Endothelial cell of umbilical vein (primary cell): ENCODE data around the gene OR10G3. TPM values are rescaled to one million over a fixed set of nuclear protein-coding genes. Genes with fewer than 3 reads are reported as not detected.

Experiments
- BruUV-seq: library from RNA; stranded (reverse); fragments of 400-500 nt; replicated peaks from 2 replicates; lab custom pipeline; 2021; lab: Mats Ljungman, UMichigan
- CTCF ChIA-PET: fragments of 300-600, 350-600 bp; sonication (Branson Sonifier 250); formaldehyde crosslinking; loops from one replicate; lab custom pipeline; 2021; ENCODE audit warnings: antibody characterized with exemption, inconsistent platforms; lab: Charles Lee
- POLR2A ChIA-PET: fragments of 300-600, 350-600 bp; sonication (Branson Sonifier 250); formaldehyde crosslinking; loops from one replicate; lab custom pipeline; 2021; ENCODE audit warnings: antibody characterized with exemption, inconsistent platforms; lab: Charles Lee
- DNase-seq: peaks from one replicate; pipeline ENCODE4 v3.0.0-alpha.2; 2011; ENCODE audit warnings: low read depth, low spot score
- FAIRE-seq: peaks from 2 replicates; lab custom pipeline; 2011; peaks lifted over from hg19 to GRCh38; lab: Jason Lieb, UNC
- H2AFZ ChIP-seq: 2 replicates; pipeline ENCODE4 v1.6.0; 2012; ENCODE audit warnings: low read depth, low read length, control low read depth, inconsistent platforms
- H3K27ac ChIP-seq: 2 replicates; pipeline ENCODE4 v1.5.1; 2011; ENCODE audit warnings: low read depth, mild to moderate bottlenecking, control low read depth, low read length, moderate library complexity; ENCODE audit not compliant: insufficient read depth
- H3K27me3 ChIP-seq, 2 experiments: 2 replicates each; pipeline versions ENCODE4 v1.6.0 to v1.6.1; 2011; ENCODE audit warnings: low read length in 2 of 2, mixed read lengths in 1 of 2; ENCODE audit not compliant: control insufficient read depth in 2 of 2, insufficient read depth in 2 of 2
- H3K36me3 ChIP-seq, 2 experiments: 2 replicates in 1 of 2; 3 replicates in 1 of 2; pipeline ENCODE4 v1.5.1; 2011; ENCODE audit warnings: low read length in 2 of 2, mild to moderate bottlenecking in 1 of 2, moderate library complexity in 1 of 2; ENCODE audit not compliant: control insufficient read depth in 2 of 2, insufficient read depth in 2 of 2; ENCODE audit errors: extremely low read depth in 1 of 2
- H3K4me1 ChIP-seq: 3 replicates; pipeline ENCODE4 v1.5.1; 2011; ENCODE audit warnings: mild to moderate bottlenecking, low read length; ENCODE audit not compliant: control insufficient read depth, insufficient read depth; ENCODE audit errors: extremely low read depth
- H3K4me2 ChIP-seq: 2 replicates; pipeline ENCODE4 v1.6.1; 2011; ENCODE audit warnings: low read length, control low read depth, mixed read lengths; ENCODE audit not compliant: insufficient read depth
- H3K4me3 ChIP-seq, 3 experiments: fragments of 200-600 bp in 1 of 3; sonication (generic), shearing (Covaris generic) in 1 of 3; replicated peaks in 1 of 3; 2 replicates each; pipeline ENCODE4 v1.5.1; 2011 to 2016; ENCODE audit warnings: control low read depth in 3 of 3, low read length in 3 of 3, mild to moderate bottlenecking in 2 of 3, inconsistent platforms in 1 of 3, low read depth in 1 of 3, moderate library complexity in 1 of 3; ENCODE audit not compliant: insufficient read depth in 1 of 3
- H3K79me2 ChIP-seq: 2 replicates; pipeline ENCODE4 v1.6.0; 2012; ENCODE audit warnings: low read length, inconsistent platforms; ENCODE audit not compliant: control insufficient read depth, insufficient read depth
- H3K9ac ChIP-seq: replicated peaks from 2 replicates; pipeline ENCODE3; 2011; ENCODE audit warnings: low read length, control low read depth; ENCODE audit not compliant: insufficient read depth; ENCODE audit errors: extremely low read depth
- H3K9me1 ChIP-seq: replicated peaks from 3 replicates; pipeline ENCODE4 v1.6.0; 2011; ENCODE audit warnings: mild to moderate bottlenecking, low read length; ENCODE audit not compliant: control insufficient read depth, insufficient read depth; ENCODE audit errors: extremely low read depth
- H3K9me3 ChIP-seq: replicated peaks from 2 replicates; pipeline ENCODE4 v1.5.1; 2012; ENCODE audit warnings: low read length, inconsistent platforms; ENCODE audit not compliant: control insufficient read depth, insufficient read depth
- H4K20me1 ChIP-seq: replicated peaks from 2 replicates; pipeline ENCODE3; 2011; ENCODE audit warnings: mild to moderate bottlenecking, low read length; ENCODE audit not compliant: control insufficient read depth, insufficient read depth; ENCODE audit errors: extremely low read depth
- FOS ChIP-seq: IDR thresholded peaks from 2 replicates; pipeline ENCODE4 v1.6.1; 2011; ENCODE audit warnings: mild to moderate bottlenecking, low read length, moderate library complexity, borderline replicate concordance; ENCODE audit not compliant: insufficient read depth
- dilution Hi-C: fragments of 300-500 bp; cut with MboI; formaldehyde crosslinking; loops from one replicate; pipeline ENCODE4 v1.15.0; 2019; ENCODE audit warnings: low sequenced_read_pairs; ENCODE audit not compliant: extremely low pct_ligation_motif_present
- intact Hi-C: fragments of 100-400 bp; cut with micrococcal nuclease; formaldehyde crosslinking; loops from one replicate; pipeline ENCODE4 v1.10.0; 2022
- polyA plus RNA-seq, 4 experiments: library from polyadenylated mRNA; depleted of rRNA in 3 of 4; stranded (reverse) in 3 of 4; unstranded in 1 of 4; fragments of >200 nt; gene quantifications; 2 replicates each; pipeline versions ENCODE4 v1.2.1 to v1.2.3, GENCODE V29; 2011 to 2012; ENCODE audit warnings: missing spikeins in 1 of 4
- total RNA-seq: library from RNA; stranded (reverse); gene quantifications from 2 replicates; pipeline ENCODE4 v1.2.3, GENCODE V29; 2021
- TF ChIP-seq, protein P1 (sequence below), 2 donors: IDR thresholded peaks; 1 replicate in 1 of 2; 2 replicates in 1 of 2; pipeline ENCODE4 v1.5.1; 2011; ENCODE audit warnings: low read length in 2 of 2, mild to moderate bottlenecking in 2 of 2, moderate library complexity in 2 of 2, control low read depth in 1 of 2, inconsistent platforms in 1 of 2, low read depth in 1 of 2; ENCODE audit not compliant: insufficient read depth in 1 of 2; ENCODE audit errors: extremely low read depth in 1 of 2

Gene OR10G3
- total and polyA plus RNA-seq, 2 donors (not counting 3 experiments of a cell fraction or from before 2014, with no cell fraction given): not detected

DNA sequence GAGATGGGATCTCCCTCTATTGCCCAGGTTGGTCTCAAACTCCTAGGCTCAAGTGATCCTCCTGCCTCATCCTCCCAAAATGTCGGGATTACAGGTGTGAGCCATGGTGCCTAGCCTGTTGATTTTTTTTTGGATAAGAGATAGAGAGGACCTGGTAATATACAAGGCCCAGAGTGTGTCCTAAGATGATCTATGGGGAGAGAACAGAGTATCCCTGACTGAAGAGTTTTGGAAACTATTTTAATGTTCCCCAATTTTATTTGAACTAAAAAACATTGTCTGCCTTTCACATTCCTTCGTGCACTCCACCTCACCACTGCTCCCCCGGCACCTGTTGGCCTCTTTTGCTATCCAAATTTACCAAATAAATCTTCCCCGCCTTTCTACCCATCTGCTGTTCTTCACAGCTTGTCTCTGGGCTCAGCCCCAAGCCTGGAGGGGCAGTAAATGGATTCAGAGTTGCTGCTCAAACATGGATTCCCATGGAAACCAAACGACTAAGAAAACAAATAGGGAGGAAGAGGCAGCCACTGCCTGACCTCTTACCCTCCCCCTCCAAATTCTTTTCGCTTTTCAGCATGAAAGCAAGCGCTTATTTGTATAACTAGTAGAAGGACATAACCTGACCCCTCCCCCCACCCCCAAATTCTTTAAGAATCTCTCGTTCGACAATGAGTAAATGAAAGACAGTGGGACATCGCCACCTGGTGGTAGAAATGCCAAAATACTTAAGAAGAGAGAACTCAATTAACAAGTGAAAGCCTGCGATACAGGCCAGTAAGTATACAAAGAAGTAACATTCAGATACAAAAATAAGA, 22.6 kb downstream of the OR10G3 start:
- Histone ChIP-seq H3K79me2 (no peaks in the 10 kb centered on the region), H3K4me2 (peak overlapping the region; percentile 65), H3K9me1 (no peaks in the 10 kb centered on the region), H3K27ac (no peak overlapping the region), H4K20me1 (no peaks in the 10 kb centered on the region), H3K9ac (peak overlapping the region; percentile 51), H3K36me3 (no peaks in the 10 kb centered on the region), H2AFZ (peak overlapping the region; percentile 88), H3K9me3 (no peaks in the 10 kb centered on the region), H3K4me1 (peaks cover 5% of the 10 kb centered on the region), H3K4me3 (peak overlapping the region in 2 of 3 experiments; percentile 25 to 30), H3K27me3 (no peaks in the 10 kb centered on the region)
- ChIA-PET POLR2A (no interaction called here), CTCF (interaction anchor here (0.6 to 6.1 kb wide), 14 partner anchors 13 to 543 kb away, joined by 3 to 128 read pairs (median 4); partner anchors contain the start of genes METTL3 and SALL2)
- peak; percentile 66 for FAIRE-seq
- no peak for TF ChIP-seq FOS
- TF ChIP-seq, protein P1, sequence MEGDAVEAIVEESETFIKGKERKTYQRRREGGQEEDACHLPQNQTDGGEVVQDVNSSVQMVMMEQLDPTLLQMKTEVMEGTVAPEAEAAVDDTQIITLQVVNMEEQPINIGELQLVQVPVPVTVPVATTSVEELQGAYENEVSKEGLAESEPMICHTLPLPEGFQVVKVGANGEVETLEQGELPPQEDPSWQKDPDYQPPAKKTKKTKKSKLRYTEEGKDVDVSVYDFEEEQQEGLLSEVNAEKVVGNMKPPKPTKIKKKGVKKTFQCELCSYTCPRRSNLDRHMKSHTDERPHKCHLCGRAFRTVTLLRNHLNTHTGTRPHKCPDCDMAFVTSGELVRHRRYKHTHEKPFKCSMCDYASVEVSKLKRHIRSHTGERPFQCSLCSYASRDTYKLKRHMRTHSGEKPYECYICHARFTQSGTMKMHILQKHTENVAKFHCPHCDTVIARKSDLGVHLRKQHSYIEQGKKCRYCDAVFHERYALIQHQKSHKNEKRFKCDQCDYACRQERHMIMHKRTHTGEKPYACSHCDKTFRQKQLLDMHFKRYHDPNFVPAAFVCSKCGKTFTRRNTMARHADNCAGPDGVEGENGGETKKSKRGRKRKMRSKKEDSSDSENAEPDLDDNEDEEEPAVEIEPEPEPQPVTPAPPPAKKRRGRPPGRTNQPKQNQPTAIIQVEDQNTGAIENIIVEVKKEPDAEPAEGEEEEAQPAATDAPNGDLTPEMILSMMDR (IDR thresholded peaks at IDR 0.05; ENCODE audit: extremely low read depth in 1 of 2, insufficient read depth in 1 of 2, low read depth in 1 of 2, low read length in 2 of 2): peak; percentile 35 to 58
- peak; percentile 88 for DNase-seq
- dilution Hi-C loops: no loop called here
- intact Hi-C loops: loop anchor here (1.0 to 5.0 kb wide), 5 partner anchors 46 to 190 kb away; partner anchors contain the start of genes CHD8 and METTL3
- BruUV-seq: no TSS peak
